ENCODE measurements around the gene SCARB2.

SCARB2 gene

GRCh38 chr4:76144546-76144945, 69.1 kb downstream of the SCARB2 start:
- DNase-seq: no peak

- no peak for DNase-seq
Measured at GRCh38 chr4:76141241-76141640, 72.4 kb downstream of the SCARB2 start.

DNA sequence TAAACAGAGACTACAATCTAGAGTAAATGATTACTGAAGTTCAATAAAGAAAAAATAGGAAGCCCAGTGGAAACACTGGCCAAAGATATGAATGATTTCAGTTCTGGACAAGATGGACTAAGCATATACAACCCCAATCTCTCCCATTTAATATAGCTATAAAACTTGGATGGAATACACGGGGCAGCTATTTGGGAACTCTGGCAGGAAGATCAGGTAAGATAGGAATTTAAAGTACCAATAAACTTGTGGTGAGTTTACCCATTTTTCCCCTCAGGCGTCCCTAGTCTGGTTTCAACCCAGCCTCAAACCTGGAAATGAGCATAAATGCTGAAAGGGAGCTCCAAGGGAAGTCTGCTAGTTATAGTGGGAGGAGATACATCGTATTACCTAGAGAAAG, 85.9 kb downstream of the SCARB2 start:
- DNase-seq: no peak

DNA sequence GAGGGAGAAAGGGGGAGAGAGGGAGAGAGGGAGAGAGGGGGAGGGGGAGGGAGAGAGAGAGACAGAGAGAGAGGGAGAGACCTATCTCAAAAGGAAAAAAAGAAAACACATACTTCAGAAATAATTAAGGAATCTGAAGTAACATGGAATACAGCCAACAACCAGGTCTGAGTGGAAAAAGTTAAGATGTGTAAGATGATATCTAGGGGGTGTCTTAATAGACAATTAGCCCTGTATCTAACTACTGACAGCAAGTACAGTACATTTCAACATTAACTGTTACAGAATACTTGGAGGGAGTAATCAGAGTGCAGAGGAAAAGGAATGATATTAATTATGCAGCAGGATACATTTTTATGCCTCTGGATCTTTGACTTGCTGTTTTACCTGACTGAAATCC, 87.8 kb downstream of the SCARB2 start:
- DNase-seq: no peak

- DNase-seq: no peak
Measured at GRCh38 chr4:76120199-76120598, 93.4 kb downstream of the SCARB2 start.

DNA sequence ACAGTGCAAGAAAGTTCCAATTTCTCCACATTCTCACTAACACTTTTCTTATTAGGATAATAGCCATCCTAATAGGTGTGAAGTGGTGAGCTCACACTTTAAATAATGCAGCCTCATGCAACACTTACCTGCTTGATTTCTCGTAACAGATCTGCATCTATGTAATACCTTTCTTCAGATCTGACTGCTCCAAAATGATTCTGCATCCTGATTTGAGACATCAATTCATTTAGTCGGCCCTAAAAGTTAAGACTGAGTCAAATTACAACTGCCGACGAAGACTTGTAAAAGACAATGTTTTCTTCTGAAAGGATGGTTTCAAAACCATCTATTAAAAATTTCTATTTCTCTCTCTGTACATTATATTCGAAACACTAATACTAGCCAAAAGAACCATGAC, 96.1 kb downstream of the SCARB2 start:
- DNase-seq: no peak

DNA sequence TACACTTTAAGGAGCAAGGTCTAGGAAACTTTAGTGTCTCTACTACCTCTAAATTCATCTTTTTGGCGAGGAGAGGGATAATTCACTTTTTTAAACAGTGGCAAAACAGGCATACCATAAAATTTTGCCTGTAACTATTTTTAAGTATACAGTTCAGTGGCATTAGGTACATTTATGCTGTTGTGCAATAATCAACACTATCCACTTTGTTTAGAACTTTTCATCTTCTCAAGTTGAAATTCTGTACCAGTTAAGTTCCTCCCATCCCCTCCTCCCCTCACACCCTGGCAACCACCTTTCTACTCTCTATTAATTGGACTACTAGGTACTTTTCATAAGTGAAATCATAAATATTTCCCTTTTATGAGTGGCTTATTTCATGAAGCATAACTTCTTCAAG, 96.8 kb downstream of the SCARB2 start:
- DNase-seq: no peak

Measured in NCI-H1092 (cell line).